Fibroblast of villous mesenchyme (primary cell): ENCODE results near the gene KRTAP9-8. TPM values are rescaled to one million over a fixed set of nuclear protein-coding genes. Genes with fewer than 3 reads are reported as not detected.
A peak's percentile ranks its signal among the peaks of the same experiment; 100 is the strongest.

ENCODE experiments used
- DNase-seq: peaks from one replicate; pipeline ENCODE4 v3.0.0-alpha.2; 2010; ENCODE audit warnings: low read depth
- H3K4me3 ChIP-seq: 2 replicates; pipeline ENCODE4 v1.5.1; 2011; ENCODE audit warnings: low read depth, mild to moderate bottlenecking, low read length
- small RNA-seq: library from RNA; depleted of rRNA; stranded (forward); fragments of <200 nt; gene quantifications from one replicate; pipeline ENCODE3, GENCODE V24; 2012
- total RNA-seq: library from RNA; depleted of rRNA; stranded (reverse); fragments of >200 nt; gene quantifications from 2 replicates; pipeline ENCODE4 v1.2.3, GENCODE V29; 2012
- TF ChIP-seq, protein P1 (sequence below): IDR thresholded peaks from 2 replicates; pipeline ENCODE4 v1.5.1; 2012; ENCODE audit warnings: low read depth, mild to moderate bottlenecking, low read length; ENCODE audit not compliant: insufficient read depth

KRTAP9-8 gene
- total RNA-seq, 1 donor, result not detected

DNA sequence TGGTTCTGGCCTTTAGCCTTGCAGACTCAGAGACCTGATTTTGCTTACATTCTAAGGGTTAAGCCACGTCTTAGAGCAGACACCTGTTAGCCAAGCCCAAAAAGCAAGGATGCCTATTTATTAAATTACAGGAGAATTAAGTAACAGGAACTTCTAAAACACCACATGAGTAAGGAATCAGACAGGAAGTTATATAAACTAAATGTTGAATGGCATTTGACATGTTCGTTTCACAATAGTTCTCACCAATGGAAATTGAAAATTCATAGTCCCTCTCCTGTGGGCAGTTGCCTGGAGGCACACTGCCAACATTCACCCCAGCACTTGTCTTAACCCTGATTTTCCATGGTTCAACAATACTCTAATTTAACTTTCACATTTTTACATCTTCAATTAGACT lies 46.7 kb downstream of the KRTAP9-8 start:
- no peak overlapping the region for H3K4me3 ChIP-seq
- peak; percentile 3 for DNase-seq

DNA sequence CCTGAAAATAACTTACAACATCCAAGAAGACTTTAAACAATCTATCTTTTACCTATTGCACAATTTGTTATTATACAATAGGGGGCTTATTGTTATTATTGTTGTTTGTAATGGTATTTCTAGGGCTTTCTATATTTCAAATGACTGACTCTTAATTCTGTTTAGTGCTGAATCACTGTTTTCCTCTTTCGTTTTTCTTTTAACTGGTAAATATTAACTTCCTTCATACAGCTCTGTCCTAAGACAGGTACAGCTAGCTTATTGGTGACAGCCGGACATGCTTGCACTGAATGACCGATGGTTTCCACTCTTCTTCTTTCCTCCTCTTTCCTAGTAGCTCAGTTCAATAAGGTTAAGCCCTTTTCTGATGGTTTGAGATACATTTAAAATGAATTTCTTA lies 49.3 kb downstream of the KRTAP9-8 start:
- TF ChIP-seq, protein P1, sequence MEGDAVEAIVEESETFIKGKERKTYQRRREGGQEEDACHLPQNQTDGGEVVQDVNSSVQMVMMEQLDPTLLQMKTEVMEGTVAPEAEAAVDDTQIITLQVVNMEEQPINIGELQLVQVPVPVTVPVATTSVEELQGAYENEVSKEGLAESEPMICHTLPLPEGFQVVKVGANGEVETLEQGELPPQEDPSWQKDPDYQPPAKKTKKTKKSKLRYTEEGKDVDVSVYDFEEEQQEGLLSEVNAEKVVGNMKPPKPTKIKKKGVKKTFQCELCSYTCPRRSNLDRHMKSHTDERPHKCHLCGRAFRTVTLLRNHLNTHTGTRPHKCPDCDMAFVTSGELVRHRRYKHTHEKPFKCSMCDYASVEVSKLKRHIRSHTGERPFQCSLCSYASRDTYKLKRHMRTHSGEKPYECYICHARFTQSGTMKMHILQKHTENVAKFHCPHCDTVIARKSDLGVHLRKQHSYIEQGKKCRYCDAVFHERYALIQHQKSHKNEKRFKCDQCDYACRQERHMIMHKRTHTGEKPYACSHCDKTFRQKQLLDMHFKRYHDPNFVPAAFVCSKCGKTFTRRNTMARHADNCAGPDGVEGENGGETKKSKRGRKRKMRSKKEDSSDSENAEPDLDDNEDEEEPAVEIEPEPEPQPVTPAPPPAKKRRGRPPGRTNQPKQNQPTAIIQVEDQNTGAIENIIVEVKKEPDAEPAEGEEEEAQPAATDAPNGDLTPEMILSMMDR, result no peak
- H3K4me3 ChIP-seq, result no peak overlapping the region
- peak; percentile 8 for DNase-seq

More for the DNA sequence above, 46.7 kb downstream of the KRTAP9-8 start:
- TF ChIP-seq, protein P1, result no peak

Small RNA genes lying within 50 kb of the gene (small RNA-seq; reads per million reads assigned to genes)
- not detected for gene KRTAP9-10P

Other genes starting within 250 kb of the KRTAP9-8 start
- gene KRTAP3-3, start 243.8 kb upstream of the KRTAP9-8 start, total RNA-seq, result not detected in 2 replicates
- not detected in 2 replicates for gene KRTAP3-2, start 238.1 kb upstream of the KRTAP9-8 start, total RNA-seq
- gene KRTAP3-1, start 228.9 kb upstream of the KRTAP9-8 start, total RNA-seq, result not detected in 2 replicates
- 11.0 and 16.4 TPM in 2 replicates for gene KRTAP1-5, start 210.8 kb upstream of the KRTAP9-8 start, total RNA-seq
- gene KRTAP1-4, start 207.8 kb upstream of the KRTAP9-8 start, total RNA-seq, result not detected in 2 replicates
- gene KRTAP1-3, start 203.1 kb upstream of the KRTAP9-8 start, total RNA-seq, result not detected in 2 replicates
- gene KRTAP1-1, start 196.5 kb upstream of the KRTAP9-8 start, total RNA-seq, result not detected in 2 replicates
- gene KRTAP2-1, start 190.7 kb upstream of the KRTAP9-8 start, total RNA-seq, result not detected in 2 replicates
- not detected in 2 replicates for gene KRTAP2-2, start 182.8 kb upstream of the KRTAP9-8 start, total RNA-seq
- gene KRTAP2-3, start 177.9 kb upstream of the KRTAP9-8 start, total RNA-seq, result 0.32 TPM in 1 of 2 replicates, not detected in the other
- gene KRTAP2-4, start 172.1 kb upstream of the KRTAP9-8 start, total RNA-seq, result not detected in 2 replicates
- gene KRTAP4-7, start 153.8 kb upstream of the KRTAP9-8 start, total RNA-seq, result not detected in 2 replicates
- not detected in 2 replicates for gene KRTAP4-8, start 139.9 kb upstream of the KRTAP9-8 start, total RNA-seq
- gene KRTAP4-16, start 135.8 kb upstream of the KRTAP9-8 start, total RNA-seq, result not detected in 2 replicates
- gene KRTAP4-9, start 132.6 kb upstream of the KRTAP9-8 start, total RNA-seq, result not detected in 2 replicates
- gene KRTAP4-11, start 119.6 kb upstream of the KRTAP9-8 start, total RNA-seq, result not detected in 2 replicates
- not detected in 2 replicates for gene KRTAP4-12, start 113.8 kb upstream of the KRTAP9-8 start, total RNA-seq
- gene KRTAP4-6, start 97.5 kb upstream of the KRTAP9-8 start, total RNA-seq, result not detected in 2 replicates
- not detected in 2 replicates for gene KRTAP4-5, start 88.2 kb upstream of the KRTAP9-8 start, total RNA-seq
- gene KRTAP4-4, start 77.3 kb upstream of the KRTAP9-8 start, total RNA-seq, result not detected in 2 replicates
- not detected in 2 replicates for gene KRTAP4-3, start 69.8 kb upstream of the KRTAP9-8 start, total RNA-seq
- not detected in 2 replicates for gene KRTAP4-2, start 59.8 kb upstream of the KRTAP9-8 start, total RNA-seq
- not detected in 2 replicates for gene KRTAP4-1, start 53.1 kb upstream of the KRTAP9-8 start, total RNA-seq
- gene KRTAP9-1, start 48.1 kb upstream of the KRTAP9-8 start, total RNA-seq, result not detected in 2 replicates
- gene KRTAP9-2, start 11.4 kb upstream of the KRTAP9-8 start, total RNA-seq, result not detected in 2 replicates
- gene KRTAP9-3, start 5.5 kb upstream of the KRTAP9-8 start, total RNA-seq, result not detected in 2 replicates
- gene KRTAP9-4, start 11.7 kb downstream of the KRTAP9-8 start, total RNA-seq, result not detected in 2 replicates
- not detected in 2 replicates for gene KRTAP9-9, start 17.4 kb downstream of the KRTAP9-8 start, total RNA-seq
- gene KRTAP9-6, start 27.4 kb downstream of the KRTAP9-8 start, total RNA-seq, result not detected in 2 replicates
- not detected in 2 replicates for gene KRTAP9-7, start 37.7 kb downstream of the KRTAP9-8 start, total RNA-seq
- gene KRTAP29-1, start 64.9 kb downstream of the KRTAP9-8 start, total RNA-seq, result not detected in 2 replicates
- not detected in 2 replicates for gene KRTAP16-1, start 71.3 kb downstream of the KRTAP9-8 start, total RNA-seq
- not detected in 2 replicates for gene KRTAP17-1, start 77.7 kb downstream of the KRTAP9-8 start, total RNA-seq
- not detected in 2 replicates for gene KRT33A, start 112.8 kb downstream of the KRTAP9-8 start, total RNA-seq
- under 0.01 and 0.32 TPM in 2 replicates for gene KRT33B, start 131.8 kb downstream of the KRTAP9-8 start, total RNA-seq
- gene KRT34, start 144.3 kb downstream of the KRTAP9-8 start, total RNA-seq, result 26.7 and 28.9 TPM in 2 replicates
- not detected in 2 replicates for gene KRT31, start 159.6 kb downstream of the KRTAP9-8 start, total RNA-seq
- not detected in 2 replicates for gene KRT37, start 186.6 kb downstream of the KRTAP9-8 start, total RNA-seq
- under 0.01 TPM in 1 of 2 replicates, not detected in the other for gene KRT38, start 203.0 kb downstream of the KRTAP9-8 start, total RNA-seq
- gene KRT32, start 229.4 kb downstream of the KRTAP9-8 start, total RNA-seq, result not detected in 2 replicates
- not detected in 2 replicates for gene KRT35, start 243.2 kb downstream of the KRTAP9-8 start, total RNA-seq